VCaP (cell line): ENCODE measurements around the gene SOX4.

ENCODE experiments used
- H3K27ac ChIP-seq: fragments of 450-650 bp; 2 replicates; pipeline ENCODE4 v1.5.1; 2017
- TF ChIP-seq, protein P1 (sequence below): fragments of 450-650 bp; conservative IDR thresholded peaks from 2 replicates; pipeline ENCODE4 v1.5.1; 2017; ENCODE audit warnings: mild to moderate bottlenecking, moderate library complexity

The SOX4 gene

DNA sequence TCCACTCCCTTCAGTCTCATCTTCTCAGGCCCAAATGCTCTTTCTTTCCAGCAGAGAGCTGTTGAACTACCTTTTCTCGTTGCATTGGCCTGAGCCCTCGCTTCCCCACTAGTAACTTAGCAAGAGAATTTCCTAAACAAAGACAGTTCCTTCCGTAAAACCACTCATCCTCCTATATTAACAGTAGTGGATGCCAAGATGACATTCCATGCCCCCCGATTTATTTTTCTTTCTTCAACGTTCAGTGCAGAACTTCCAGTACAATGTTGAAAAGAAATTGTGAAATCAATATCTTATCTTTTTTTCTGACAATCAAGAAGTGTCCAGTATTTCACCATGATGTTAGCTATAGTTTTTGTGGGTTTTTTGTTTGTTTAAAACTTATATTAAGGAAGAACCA lies 45.8 kb downstream of the SOX4 start:
- TF ChIP-seq, protein P1, sequence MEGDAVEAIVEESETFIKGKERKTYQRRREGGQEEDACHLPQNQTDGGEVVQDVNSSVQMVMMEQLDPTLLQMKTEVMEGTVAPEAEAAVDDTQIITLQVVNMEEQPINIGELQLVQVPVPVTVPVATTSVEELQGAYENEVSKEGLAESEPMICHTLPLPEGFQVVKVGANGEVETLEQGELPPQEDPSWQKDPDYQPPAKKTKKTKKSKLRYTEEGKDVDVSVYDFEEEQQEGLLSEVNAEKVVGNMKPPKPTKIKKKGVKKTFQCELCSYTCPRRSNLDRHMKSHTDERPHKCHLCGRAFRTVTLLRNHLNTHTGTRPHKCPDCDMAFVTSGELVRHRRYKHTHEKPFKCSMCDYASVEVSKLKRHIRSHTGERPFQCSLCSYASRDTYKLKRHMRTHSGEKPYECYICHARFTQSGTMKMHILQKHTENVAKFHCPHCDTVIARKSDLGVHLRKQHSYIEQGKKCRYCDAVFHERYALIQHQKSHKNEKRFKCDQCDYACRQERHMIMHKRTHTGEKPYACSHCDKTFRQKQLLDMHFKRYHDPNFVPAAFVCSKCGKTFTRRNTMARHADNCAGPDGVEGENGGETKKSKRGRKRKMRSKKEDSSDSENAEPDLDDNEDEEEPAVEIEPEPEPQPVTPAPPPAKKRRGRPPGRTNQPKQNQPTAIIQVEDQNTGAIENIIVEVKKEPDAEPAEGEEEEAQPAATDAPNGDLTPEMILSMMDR, result no peak
- no peak overlapping the region for H3K27ac ChIP-seq
